Skeletal muscle tissue (tissue), 5 donors: ENCODE data around the gene APEH. TPM values are rescaled to one million over a fixed set of nuclear protein-coding genes. Genes with fewer than 3 reads are reported as not detected.

Experiments used
- H3K27ac ChIP-seq: one replicate; pipeline ENCODE4 v1.7.0; 2013; ENCODE audit warnings: mild to moderate bottlenecking, low read depth, low read length, inconsistent platforms
- H3K27me3 ChIP-seq, 3 donors: one replicate each; pipeline ENCODE4 v1.7.0; 2013; ENCODE audit warnings: low read length in 3 of 3; ENCODE audit not compliant: control insufficient read depth in 3 of 3, insufficient read depth in 3 of 3
- H3K36me3 ChIP-seq, 3 donors: one replicate each; pipeline ENCODE4 v1.7.0; 2013; ENCODE audit warnings: low read length in 3 of 3; ENCODE audit not compliant: control insufficient read depth in 3 of 3, insufficient read depth in 3 of 3
- H3K4me1 ChIP-seq, 3 donors: one replicate each; pipeline ENCODE4 v1.7.0; 2013; ENCODE audit warnings: low read length in 3 of 3, mild to moderate bottlenecking in 3 of 3; ENCODE audit not compliant: control insufficient read depth in 3 of 3, insufficient read depth in 3 of 3
- H3K4me3 ChIP-seq, 3 donors: one replicate each; pipeline ENCODE4 v1.7.0; 2013; ENCODE audit warnings: low read length in 3 of 3
- H3K9ac ChIP-seq, 3 donors: one replicate each; pipeline ENCODE4 v1.7.0; 2013; ENCODE audit warnings: low read length in 3 of 3, mild to moderate bottlenecking in 3 of 3, moderate library complexity in 2 of 3, low read depth in 1 of 3
- H3K9me3 ChIP-seq, 3 donors: one replicate each; pipeline ENCODE4 v1.7.0; 2013; ENCODE audit warnings: low read length in 3 of 3; ENCODE audit not compliant: control insufficient read depth in 3 of 3
- small RNA-seq: library from RNA; depleted of rRNA; stranded (forward); fragments of <200 nt; gene quantifications from one replicate; pipeline ENCODE3, GENCODE V24; 2014
- total RNA-seq: library from RNA; depleted of rRNA; stranded (reverse); fragments of >200 nt; gene quantifications from one replicate; pipeline ENCODE4 v1.2.3, GENCODE V29; 2014
- donor health status: Osteomylitis.

Gene APEH
- total RNA-seq, 1 donor from 2014 or later, result 75.2 TPM

DNA sequence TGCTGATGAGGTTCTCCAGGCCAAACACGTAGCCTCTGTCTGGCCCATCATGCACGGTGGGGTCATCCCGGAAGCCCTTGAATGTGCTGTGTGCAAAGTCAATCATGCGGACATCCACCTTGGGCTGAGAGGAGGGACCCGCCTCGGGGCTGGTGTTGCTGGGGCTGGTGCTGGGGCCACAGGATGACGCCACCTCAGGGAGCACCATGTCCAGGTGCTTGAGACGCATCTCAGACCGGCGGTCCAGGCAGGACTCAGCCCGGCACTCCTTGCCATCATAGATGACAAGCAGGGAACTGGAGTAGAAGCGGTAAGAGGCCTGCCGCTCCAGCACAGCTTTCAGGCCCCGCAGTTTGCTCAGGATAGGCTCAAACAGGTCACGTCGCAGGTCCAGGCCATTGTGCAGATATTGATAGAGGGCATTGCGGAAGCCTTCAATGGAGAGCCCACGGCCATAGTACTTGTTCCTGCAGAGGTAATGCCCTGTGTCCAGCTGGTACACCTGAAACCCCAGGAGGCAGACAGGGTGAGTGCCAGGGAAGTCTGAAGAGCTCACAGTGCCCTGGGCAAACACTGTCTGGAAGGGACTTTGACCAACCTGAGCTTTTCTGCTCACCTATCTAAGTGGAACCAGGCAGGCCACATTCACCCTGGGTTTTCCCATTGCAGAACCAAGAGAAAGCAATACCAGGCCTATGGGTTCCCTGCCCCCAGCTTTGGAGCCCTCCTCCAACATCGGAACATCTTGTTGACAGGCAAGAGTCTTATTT lies 53.2 kb downstream of the APEH start:
- Histone ChIP-seq H3K9ac (peak overlapping the region in 1 of 3 donors; percentile 8), H3K27me3 (no peaks in the 10 kb centered on the region), H3K27ac (no peak overlapping the region), H3K4me3 (no peak overlapping the region), H3K9me3 (no peaks in the 10 kb centered on the region), H3K4me1 (peaks cover 20 to 35% (median 26%) of the 10 kb centered on the region in 3 donors), H3K36me3 (peaks cover 37 to 45% (median 45%) of the 10 kb centered on the region in 3 donors)

DNA sequence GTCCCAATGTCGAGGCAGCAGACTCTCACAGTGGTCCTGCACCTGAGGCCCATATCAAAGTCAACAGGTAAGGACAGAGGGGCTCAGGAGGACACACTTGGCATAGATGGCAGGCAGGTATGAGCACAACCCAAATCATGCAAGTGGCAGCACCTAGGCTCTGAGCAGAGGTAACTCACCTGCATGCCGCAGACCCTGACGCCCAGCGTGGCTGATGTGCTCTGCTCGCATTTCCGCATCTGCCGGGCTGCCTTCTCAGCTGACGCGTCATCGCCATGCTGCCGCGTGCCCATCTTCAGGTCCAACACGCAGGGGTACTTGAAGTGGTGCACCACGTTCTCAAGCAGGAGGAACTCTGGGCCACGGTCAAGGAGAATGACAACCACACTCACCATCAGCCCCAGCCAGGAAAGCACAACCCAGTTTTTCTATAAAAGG lies 53.8 kb downstream of the APEH start:
- Histone ChIP-seq H3K4me1 (peaks cover 15 to 29% (median 20%) of the 10 kb centered on the region in 3 donors), H3K9ac (no peak overlapping the region), H3K27me3 (no peaks in the 10 kb centered on the region), H3K36me3 (peaks cover 37 to 49% (median 46%) of the 10 kb centered on the region in 3 donors), H3K9me3 (no peaks in the 10 kb centered on the region), H3K4me3 (no peak overlapping the region), H3K27ac (no peak overlapping the region)

DNA sequence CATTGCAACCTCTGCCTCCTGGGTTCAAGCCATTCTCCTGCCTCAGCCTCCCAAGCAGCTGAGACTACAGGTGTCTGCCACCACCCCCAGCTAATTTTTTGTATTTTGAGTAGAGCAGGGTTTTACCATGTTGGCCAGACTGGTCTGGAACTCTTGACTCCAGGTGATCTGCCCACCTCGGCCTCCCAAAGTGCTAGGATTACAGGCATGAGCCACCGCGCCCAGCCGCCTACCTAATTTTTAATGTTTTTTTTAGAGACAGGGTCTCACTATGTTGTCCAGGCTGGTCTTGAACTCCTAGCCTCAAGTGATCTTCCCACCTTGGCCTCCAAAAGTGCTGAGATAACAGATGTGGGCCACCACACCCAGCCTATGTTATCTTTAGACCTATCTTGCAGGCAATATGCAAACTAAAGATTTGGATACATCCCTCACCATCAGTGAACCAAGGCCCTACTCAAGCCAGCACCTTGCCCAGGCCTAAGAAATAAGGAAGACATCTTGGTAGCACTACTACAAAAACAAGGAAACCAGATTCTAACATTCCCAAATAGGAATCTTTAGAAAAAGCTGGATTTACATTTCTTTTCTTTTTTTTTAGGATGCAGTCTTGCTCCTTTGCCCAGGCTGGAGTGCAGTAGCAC lies 55.9 kb downstream of the APEH start:
- H3K4me3 ChIP-seq, result no peak overlapping the region
- H3K36me3 ChIP-seq, result peaks cover 46 to 60% (median 53%) of the 10 kb centered on the region in 3 donors
- peaks cover 0 to 11% (median 5%) of the 10 kb centered on the region in 3 donors for H3K4me1 ChIP-seq
- no peaks in the 10 kb centered on the region for H3K27me3 ChIP-seq
- H3K9ac ChIP-seq, result no peak overlapping the region
- no peaks in the 10 kb centered on the region for H3K9me3 ChIP-seq
- no peak overlapping the region for H3K27ac ChIP-seq

DNA sequence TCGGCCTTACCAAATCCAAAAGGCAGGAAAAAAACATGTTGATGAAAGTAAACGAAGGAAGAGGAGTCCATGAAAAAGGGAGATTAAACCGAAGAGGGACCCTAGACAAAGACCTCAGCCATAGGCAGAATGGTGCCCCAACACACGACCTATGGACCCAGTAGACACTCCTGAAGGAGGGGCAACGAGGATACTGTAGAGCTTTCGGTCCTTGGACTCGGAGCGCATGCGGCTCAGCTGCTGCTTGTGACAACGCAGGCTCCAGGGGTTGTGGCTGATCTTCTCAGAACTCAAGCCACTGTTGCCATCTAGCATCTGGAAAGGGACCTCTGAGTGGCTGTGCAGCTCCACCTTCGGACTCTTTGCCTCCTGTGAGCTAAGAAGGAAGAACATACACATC lies 58.4 kb downstream of the APEH start:
- Histone ChIP-seq H3K9me3 (no peaks in the 10 kb centered on the region), H3K36me3 (peaks cover 38 to 48% (median 43%) of the 10 kb centered on the region in 3 donors), H3K27me3 (no peaks in the 10 kb centered on the region), H3K4me1 (no peaks in the 10 kb centered on the region), H3K27ac (no peak overlapping the region), H3K9ac (no peak overlapping the region), H3K4me3 (no peak overlapping the region)

DNA sequence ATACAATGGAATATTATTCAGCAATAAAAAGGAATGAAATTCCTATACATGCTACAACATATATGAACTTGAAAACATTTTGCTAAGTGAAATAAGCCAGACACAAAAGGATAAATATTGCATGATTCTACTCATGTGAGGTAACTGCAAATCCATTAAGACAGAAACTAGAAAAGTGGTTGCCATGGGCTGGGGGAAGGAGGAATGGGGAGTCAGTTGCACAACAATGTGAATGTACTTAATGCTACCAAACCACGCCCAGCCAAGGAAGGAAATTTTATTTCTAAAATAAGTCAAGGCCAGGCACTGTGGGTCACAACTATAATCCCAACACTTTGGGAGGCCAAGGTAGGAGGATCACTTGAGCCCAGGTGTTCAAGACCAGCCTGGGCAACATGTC lies 59.4 kb downstream of the APEH start:
- Histone ChIP-seq H3K4me3 (no peak overlapping the region), H3K27me3 (no peaks in the 10 kb centered on the region), H3K27ac (no peak overlapping the region), H3K9ac (no peak overlapping the region), H3K4me1 (no peaks in the 10 kb centered on the region), H3K9me3 (no peaks in the 10 kb centered on the region), H3K36me3 (peaks cover 41 to 50% (median 45%) of the 10 kb centered on the region in 3 donors)

Small RNA genes lying within 50 kb of the gene (small RNA-seq; reads per million reads assigned to genes)
- gene AMIGO3, result not detected

Other genes starting within 250 kb of the APEH start
- 2.6 TPM for gene NICN1, start 245.0 kb upstream of the APEH start, total RNA-seq
- 77.2 TPM for gene DAG1, start 204.1 kb upstream of the APEH start, total RNA-seq
- under 0.01 TPM for gene BSN, start 119.9 kb upstream of the APEH start, total RNA-seq
- gene MST1, start 15.1 kb downstream of the APEH start, total RNA-seq, result 1.6 TPM
- gene RNF123, start 15.2 kb downstream of the APEH start, total RNA-seq, result 31.3 TPM
- under 0.01 TPM for gene AMIGO3, start 45.3 kb downstream of the APEH start, total RNA-seq
- gene GMPPB, start 49.6 kb downstream of the APEH start, total RNA-seq, result 9.9 TPM
- 23.5 TPM for gene IP6K1, start 112.2 kb downstream of the APEH start, total RNA-seq
- gene CDHR4, start 125.5 kb downstream of the APEH start, total RNA-seq, result not detected
- gene INKA1, start 128.9 kb downstream of the APEH start, total RNA-seq, result 11.5 TPM
- gene UBA7, start 139.6 kb downstream of the APEH start, total RNA-seq, result 29.7 TPM
- 2.6 TPM for gene TRAIP, start 182.2 kb downstream of the APEH start, total RNA-seq
- not detected for gene CAMKV, start 195.6 kb downstream of the APEH start, total RNA-seq
- 2.6 TPM for gene MST1R, start 229.5 kb downstream of the APEH start, total RNA-seq